Fibroblast of pulmonary artery (primary cell): ENCODE data around the gene CASTOR2.
"Not testable (repeated sequence)": the region's sequence is repeated elsewhere in the genome, so short reads cannot be mapped to it uniquely, and the experiment has no call there.

Experiments used
- DNase-seq: peaks from one replicate; pipeline ENCODE4 v3.0.0-alpha.2; 2010; ENCODE audit warnings: low read depth
- H3K4me3 ChIP-seq: replicated peaks from 2 replicates; pipeline ENCODE4 v1.5.1; 2011; ENCODE audit warnings: low read depth, mild to moderate bottlenecking, control low read depth, low read length, moderate library complexity
- TF ChIP-seq, protein P1 (sequence below): IDR thresholded peaks from 2 replicates; pipeline ENCODE4 v1.5.1; 2011; ENCODE audit warnings: mild to moderate bottlenecking, control low read depth, low read length, inconsistent platforms; ENCODE audit errors: missing control alignments

The CASTOR2 gene

DNA sequence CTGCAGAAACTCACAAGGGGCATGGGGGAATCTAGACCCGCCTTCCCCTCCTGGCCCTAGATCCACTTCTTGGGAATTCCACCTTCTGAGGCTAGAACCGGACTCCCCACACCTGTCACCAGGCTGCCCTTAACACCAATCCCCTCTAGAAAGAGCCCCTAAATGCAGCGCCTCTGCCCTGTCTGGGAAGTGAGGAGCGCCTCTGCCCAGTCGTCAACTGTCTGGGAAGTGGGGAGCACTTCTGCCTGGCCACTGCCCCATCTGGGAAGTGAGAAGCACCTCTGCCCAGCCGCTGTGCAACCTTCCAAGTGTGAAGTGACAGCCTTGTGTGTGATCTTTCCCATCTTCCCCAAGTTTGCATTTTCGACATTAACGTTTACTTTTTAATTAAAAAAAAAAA, 100.3 kb downstream of the CASTOR2 start:
- no peak for DNase-seq
- no peak overlapping the region for H3K4me3 ChIP-seq
- TF ChIP-seq, protein P1, sequence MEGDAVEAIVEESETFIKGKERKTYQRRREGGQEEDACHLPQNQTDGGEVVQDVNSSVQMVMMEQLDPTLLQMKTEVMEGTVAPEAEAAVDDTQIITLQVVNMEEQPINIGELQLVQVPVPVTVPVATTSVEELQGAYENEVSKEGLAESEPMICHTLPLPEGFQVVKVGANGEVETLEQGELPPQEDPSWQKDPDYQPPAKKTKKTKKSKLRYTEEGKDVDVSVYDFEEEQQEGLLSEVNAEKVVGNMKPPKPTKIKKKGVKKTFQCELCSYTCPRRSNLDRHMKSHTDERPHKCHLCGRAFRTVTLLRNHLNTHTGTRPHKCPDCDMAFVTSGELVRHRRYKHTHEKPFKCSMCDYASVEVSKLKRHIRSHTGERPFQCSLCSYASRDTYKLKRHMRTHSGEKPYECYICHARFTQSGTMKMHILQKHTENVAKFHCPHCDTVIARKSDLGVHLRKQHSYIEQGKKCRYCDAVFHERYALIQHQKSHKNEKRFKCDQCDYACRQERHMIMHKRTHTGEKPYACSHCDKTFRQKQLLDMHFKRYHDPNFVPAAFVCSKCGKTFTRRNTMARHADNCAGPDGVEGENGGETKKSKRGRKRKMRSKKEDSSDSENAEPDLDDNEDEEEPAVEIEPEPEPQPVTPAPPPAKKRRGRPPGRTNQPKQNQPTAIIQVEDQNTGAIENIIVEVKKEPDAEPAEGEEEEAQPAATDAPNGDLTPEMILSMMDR = no peak

DNA sequence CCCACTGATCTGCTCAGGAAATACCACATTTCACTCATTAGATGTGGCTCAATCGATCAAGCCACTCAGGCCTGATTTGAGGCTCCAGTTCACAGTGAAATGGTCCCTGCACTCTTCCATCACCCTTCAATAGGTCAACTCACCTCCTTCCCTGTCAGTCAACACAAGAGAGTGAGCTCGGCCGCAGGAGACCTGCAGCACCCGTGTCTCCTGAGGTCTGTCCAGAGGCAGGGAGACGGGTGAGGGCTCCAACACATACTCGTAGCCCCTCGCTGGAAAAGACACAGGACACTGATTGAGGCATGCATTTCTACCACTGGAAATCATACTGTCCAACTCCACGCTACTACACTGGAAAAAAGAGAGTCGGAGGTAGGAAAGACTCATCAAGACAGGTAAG, 102.0 kb downstream of the CASTOR2 start:
- TF ChIP-seq, protein P1 = no peak
- no peak overlapping the region for H3K4me3 ChIP-seq
- DNase-seq = no peak

DNA sequence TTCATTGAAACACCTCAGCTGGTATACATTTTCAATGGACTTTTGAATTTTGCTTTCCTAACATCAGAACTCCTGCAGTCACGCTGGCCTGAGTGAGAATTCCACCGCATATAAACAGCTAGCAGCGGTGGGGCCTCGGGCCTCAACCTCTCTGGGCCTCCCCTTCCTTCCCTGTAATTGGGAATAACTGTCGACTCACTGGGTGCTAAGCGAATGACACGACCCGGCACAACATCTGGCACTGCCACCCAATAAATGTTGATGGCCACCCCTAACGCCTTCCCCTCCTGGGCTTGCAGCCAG, 108.4 kb downstream of the CASTOR2 start:
- DNase-seq = no peak

DNA sequence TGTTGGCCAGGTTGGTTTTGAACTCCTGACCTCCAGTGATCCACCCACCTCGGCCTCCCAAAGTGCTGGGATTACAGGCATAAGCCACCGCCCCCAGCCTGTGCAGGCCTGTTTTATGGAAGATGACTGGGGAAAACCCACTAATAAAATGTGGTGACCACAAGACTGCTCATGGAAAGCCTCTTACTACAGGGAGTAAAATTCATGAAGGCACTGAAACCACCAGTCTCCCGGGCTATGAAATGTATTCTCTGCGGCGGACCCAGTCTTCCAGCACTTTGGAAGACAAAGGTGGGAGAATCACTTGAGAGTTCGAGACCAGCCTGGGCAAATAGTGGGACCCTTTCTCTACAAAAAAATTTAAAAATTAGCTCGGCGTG, 109.7 kb downstream of the CASTOR2 start:
- H3K4me3 ChIP-seq = peak overlapping the region; percentile 76
- DNase-seq = not testable (repeated sequence)

More for the DNA sequence above, 108.4 kb downstream of the CASTOR2 start:
- TF ChIP-seq, protein P1 = no peak
- H3K4me3 ChIP-seq = peak overlapping the region; percentile 76
